Stimulated activated CD4-positive, alpha-beta T cell treated with anti-CD3 and anti-CD28 coated beads, TNF-alpha, amount 100 ng/mL, for 4 hours (primary cell): ENCODE measurements around the gene ERGIC2.
A peak's percentile ranks its signal among the peaks of the same experiment; 100 is the strongest.

Experiments used
- DNase-seq, 3 experiments: peaks; one replicate each; pipeline ENCODE4 v3.0.0-alpha.2; 2020; ENCODE audit warnings: low read depth in 3 of 3

The ERGIC2 gene

DNA sequence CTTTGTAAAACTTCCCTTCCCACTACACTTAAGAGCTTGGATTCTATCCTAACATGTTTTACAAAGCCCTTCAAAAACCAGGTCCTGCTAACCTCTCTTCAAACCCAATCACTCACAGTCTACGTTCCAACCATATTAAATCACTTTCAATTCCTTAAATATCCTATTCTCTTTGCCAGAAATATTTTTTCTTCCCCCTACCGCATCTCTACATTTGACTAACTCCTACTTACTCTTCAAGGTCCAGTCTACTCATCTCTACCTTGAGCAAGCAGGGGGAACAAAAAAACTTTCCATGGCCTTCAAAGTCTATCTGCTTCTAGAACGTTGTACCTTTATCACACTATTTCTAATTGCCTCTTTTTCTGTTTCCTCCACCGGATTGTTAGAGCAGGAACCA is 6.1 kb downstream of the ERGIC2 start:
- DNase-seq = no peak

- no peak for DNase-seq
These were observed 7.0 kb downstream of the ERGIC2 start for GRCh38 chr12:29374012-29374411.

GRCh38 chr12:29365091-29365490 is 15.9 kb downstream of the ERGIC2 start:
- no peak for DNase-seq

DNA sequence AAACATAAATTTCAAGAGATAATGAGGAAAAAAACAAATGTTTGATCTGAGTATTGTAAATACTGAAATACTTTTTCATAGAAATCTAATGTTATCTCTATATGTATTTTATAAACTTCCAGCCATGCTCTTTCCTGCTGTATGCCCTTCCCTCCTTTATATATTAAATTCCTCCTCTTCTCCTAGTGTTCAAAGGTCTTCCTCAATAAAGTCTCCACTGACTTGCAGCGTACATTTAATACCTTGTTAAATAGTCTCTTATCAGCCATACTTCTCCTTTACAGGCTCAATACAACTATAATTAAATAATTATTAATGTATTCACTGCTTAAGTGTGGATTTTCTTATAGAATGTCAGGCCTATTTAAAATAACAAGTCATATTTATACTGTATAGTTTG is 26.0 kb downstream of the ERGIC2 start:
- DNase-seq = no peak

DNA sequence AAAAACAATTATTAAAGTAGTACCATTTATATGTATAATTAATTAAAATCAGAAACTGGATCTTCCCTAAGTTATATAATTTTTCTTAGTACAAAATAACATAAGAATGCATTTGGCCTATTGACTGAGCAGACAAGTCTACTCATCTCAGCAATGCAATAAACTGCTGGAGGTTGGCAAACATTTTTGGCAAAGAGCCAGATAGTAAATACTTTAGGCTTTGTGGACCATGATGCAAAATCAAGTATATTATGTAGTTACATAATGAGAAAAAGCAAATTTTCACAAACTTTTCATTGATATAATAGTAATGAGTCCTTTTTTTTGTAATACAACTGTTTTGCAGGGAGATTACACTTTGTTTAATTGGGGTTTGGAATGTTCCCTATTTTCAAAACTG is 30.9 kb downstream of the ERGIC2 start:
- no peak for DNase-seq

DNA sequence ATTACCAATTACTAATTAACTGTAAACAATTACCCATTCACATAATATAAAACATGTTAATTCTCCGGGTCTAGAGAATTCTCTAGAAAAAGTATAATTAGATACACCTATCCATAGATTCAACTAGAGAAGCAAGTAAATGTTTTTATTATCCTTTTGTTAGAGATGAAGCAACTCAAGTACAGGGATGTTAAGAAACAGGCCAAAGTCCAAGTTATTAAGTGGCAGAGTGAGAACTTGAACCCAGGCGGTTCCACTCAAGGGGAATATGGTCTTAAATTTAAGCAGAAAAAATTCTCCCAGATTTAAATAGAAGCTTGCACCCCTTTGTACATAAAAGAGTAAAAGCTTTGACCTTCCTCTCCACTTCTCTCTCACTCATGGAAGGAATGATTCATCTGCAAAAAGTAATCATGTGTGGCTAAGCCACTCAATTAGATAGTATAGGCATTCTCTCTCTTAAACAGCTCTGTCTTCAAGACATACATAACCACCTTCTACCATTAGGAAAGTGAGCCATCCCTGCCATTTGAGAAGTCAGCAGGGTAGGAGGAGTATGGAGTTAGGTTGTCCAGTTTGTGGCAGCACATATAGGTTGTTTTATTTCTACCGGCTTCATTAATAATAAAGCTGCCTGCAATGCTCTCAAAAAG is 34.1 kb downstream of the ERGIC2 start:
- DNase-seq = no peak

DNA sequence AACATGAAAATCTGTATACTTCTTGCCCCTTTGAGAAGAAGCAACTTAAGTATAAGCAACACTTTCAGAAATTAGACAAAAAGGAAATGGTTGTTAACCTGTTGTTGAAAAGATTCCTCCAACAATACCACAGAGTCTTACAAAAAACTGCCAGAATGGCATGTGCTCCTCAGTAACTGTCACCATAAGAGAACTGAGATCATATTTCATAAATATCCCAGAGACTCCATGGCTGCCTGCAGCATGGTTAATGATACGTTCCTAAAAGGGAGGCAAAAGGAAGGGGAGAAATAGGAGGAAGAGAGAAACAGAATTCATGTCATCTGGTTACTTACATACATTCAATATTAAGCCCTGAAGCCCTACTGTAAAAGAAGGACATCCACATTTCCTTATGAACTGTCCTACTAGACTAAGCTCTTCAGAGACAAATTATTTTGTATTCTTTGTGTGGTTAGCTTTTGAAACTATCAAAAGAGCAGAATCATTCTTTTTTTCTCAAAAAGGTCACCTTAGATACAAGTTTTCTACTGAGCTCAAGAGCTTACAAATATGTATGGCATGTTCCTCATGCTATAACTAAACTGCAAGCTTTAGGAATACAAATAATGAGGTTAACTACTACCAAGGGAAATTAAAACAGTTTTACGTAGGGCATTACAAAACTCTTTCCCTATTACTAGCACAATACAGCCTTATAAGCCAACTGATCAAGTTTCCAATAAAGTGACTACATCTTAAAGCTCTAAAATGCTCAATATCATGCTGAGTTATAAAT is 37.8 kb downstream of the ERGIC2 start:
- DNase-seq = no peak

- no peak for DNase-seq
These were observed 43.6 kb downstream of the ERGIC2 start for GRCh38 chr12:29337325-29337724.

GRCh38 chr12:29334937-29335336 is 46.0 kb downstream of the ERGIC2 start:
- DNase-seq = no peak

GRCh38 chr12:29333178-29333577 is 47.8 kb downstream of the ERGIC2 start:
- DNase-seq = no peak

DNA sequence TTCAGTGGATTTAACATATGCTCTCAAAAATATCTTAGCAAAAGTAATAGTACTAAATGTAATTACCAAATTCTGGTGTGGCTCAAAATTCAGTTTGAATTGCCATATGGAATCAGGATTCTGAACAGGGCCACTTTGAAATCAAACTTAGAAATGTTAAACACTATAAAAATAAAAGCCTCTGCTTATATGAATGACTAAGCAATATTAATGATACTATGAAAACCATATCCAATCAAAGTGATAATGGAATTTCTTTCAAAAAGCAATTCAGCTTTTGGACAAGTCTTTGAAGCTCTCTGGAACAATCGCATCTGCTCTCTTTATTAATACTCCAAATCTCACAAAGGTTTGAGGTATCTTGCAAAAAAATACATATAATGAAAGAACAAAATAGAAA is 51.6 kb downstream of the ERGIC2 start:
- no peak for DNase-seq

DNA sequence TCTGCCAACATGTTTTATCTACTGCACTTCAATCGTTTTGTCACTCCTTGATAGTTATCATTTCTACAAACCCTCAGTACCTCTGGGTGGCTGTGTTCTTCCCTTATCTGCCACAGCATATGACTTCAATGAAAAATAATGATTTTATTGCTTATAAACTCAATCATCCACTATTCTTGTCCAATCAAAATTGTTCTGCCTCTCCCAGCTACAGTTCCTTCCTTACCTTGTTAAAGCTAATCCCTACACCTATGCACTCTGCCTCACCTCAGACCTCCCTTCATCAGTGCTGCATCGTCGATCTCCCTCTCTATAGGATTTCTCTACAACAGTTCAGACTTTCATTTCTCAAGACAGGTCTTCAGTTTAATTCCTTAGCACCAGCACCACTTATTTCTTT is 58.8 kb downstream of the ERGIC2 start:
- DNase-seq = no peak

DNA sequence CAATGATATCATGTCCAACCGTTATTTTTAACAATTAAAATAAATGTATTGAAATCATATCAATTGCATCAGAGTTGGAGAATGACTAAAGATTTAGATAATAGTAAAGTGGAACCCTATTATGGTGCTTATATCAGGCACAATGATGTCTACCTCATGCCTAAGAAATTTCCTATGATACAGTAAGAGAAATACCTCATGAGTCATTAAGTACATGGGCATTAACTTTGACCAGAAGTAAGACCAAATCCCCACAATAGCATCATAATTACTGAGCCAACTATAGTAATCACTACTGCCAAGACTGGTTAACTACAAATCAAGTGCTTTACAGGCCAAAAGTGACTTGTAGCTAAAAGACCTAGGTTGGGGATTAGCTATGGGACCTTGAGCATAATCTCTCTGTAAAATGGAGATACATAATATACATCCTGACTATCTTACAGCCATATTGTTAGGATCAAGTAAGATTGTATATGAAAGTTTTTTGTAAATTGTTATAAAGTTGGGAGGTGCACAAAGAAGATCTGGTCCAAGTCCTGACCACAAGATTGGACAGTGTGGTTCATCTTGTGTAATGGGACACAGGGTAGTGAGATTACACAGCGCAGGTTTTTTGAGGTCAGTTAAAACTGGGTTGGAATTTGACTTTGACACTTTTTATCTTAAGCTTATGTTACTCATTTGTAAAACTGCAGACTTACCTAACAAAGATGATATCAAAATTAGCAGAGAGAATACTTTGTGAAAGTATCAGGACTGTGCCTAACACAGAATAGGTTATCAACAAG is 60.5 kb downstream of the ERGIC2 start:
- DNase-seq = no peak

DNA sequence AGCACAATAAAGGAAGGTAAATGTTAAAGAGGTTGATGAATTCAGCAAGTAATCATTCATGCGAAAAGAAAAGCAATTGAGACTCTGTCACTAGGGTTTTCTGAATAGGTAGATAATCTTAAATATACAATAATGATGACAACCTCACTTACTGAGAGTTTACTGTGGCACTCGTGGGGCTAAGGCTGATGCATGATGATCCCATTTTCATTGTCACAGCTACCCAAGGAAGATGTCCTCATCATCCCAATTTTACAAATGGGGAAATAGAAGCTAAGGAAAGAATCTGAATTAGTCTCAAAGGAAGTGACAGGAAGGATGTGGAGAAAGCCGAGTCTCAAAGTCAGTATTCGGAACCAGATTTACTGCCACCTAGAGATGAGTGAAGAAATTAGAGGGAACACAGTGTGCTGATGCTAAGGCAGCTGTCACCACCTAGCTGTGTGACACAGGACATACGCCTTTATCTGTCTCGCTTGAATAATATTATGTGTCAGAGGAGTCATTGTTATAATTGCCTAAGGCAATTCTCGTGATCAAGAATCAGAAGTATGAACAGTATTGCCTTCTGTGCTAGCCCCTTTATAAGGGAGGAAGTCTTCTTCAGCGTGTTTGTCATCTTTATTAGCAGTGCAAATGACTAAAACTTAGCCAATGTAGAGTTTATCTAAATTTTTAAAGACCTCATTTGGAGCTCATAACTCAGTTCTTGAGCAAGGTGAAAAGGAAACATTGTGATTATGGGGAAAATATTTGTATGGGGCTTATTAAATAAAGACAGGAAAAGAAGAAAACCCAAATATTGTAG is 63.2 kb downstream of the ERGIC2 start:
- peak in 2 of 3 experiments; percentile 2 to 16 for DNase-seq

DNA sequence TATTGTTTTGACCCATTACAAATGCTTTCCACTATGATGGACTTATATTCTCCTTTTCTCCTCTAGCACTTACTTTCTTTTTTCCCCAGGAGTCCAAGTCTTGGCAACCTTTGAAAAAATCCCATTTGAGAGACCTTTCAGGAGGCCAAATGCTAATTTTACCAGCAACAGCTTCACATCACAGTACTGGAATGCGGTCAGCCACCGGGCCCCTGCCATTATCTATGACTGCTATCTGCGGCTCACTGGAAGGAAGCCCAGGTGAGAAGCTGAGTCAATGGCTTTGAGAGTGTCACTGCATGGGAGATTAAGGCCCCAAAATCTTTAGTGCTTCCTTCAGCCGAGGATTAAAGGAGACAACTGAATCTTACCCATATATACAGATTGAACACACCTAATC is 64.2 kb downstream of the ERGIC2 start:
- DNase-seq = no peak

DNA sequence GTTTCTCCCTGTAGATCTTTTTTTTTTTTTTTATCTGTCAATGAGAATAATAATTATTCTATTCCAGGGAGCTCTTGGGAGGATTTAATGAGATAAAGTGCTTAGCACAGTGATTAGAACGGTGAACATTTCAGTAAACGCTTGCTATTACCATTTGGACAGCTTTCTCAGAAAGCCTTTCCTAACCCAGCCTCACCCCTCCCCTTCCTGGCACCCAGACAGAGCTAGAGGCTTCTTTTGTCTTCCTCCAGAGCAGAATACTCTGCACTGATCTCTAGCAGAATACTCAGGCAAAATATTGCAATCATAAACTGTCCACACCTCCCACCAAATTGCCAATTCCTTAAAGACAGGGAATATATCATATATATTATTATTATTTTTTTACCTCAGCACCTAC is 66.6 kb downstream of the ERGIC2 start:
- DNase-seq = no peak

DNA sequence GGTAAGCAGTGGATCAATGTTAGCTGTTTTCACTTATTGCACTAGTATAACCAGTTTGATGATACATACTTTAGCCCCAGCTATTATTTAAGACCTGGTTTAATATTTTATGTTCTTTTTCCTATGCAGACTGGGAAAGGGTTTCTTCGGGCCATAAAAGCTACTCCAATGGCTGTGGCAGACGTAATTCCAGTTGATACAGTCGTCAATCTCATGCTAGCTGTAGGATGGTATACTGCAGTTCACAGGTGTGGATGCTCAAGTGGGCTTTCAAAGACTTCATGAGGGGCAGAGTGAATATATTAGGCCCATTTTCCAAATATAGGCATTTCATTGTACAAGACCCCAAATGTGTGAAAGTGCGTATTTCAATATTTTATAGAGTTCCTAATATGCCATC is 70.1 kb downstream of the ERGIC2 start:
- DNase-seq = no peak

DNA sequence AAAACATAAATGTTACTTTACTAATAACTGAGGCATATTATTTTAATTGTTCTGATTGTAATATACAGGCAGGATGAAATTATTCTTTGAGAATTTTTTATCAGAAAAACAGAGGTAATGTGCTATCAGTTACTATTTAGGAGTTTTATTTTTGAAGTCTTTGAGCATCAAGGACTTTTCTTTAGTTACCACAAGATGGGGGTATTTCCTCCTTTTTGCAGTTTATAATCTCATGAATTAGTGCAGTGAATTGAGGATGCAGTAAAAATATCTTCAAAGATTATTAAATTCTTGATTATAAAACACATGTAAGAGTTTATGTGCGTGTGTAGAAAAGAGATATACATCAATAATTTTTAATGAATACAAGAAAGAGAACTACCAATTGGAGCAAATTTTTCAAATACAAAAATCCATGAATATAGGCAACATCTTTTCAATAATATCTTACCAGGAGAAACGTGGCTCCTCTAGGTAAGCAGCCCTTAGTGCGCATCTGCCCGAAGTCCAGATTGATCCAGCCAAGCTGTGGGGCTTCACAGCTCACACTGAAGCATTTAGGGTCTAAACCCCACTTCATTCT is 71.6 kb downstream of the ERGIC2 start:
- no peak for DNase-seq

GRCh38 chr12:29306682-29307081 is 74.3 kb downstream of the ERGIC2 start:
- no peak for DNase-seq

DNA sequence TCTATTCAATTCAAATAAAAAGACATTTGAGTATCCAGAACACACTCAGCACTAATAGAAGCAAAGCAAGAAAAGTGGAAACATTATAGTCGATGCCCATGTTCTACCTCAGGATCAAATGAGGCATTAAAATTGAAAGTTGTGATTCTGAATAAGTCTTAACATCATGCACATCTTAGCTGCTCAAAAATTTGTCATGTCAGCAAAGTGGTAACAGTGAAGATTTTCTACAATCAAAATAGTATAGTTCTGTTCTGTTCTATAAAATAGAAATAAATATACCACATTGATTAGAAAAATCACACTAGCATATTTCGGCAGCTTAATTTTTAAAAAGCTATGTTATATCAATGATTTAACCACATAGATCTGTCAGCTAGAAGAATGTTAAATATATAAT is 74.7 kb downstream of the ERGIC2 start:
- no peak for DNase-seq

DNA sequence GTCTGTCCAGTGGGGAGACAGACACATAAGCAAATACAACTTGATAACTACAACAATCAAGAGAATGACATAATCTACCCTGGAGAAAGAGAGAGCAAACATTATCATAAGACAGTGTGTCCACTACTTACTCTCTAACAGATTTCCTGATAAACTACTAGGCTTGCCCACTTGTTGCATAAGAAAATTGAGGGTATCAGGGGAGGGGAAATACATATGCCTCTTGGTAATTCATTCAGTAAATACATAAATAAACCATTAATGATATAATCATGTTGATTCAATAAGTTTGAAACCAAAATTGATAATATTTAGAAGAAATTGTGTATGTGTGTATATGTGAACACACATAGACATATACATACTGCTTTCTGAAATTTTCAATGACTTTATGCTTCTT is 76.6 kb downstream of the ERGIC2 start:
- DNase-seq = no peak

GRCh38 chr12:29301114-29301513 is 79.9 kb downstream of the ERGIC2 start:
- no peak for DNase-seq
